Caki2 (cell line): ENCODE measurements around the gene RALB. TPM values are rescaled to one million over a fixed set of nuclear protein-coding genes. Genes with fewer than 3 reads are reported as not detected.
"Not testable (repeated sequence)": the region's sequence is repeated elsewhere in the genome, so short reads cannot be mapped to it uniquely, and the experiment has no call there.

Experiments used
- DNase-seq: peaks from one replicate; pipeline ENCODE4 v3.0.0-alpha.2; 2015; ENCODE audit warnings: low read depth
- in situ Hi-C: cut with HindIII; loops from 2 replicates; pipeline ENCODE4 v1.10.0; 2016; ENCODE audit warnings: low sequenced_read_pairs, low pct_unique_long_range_greater_than_20kb, mixed read lengths
- total RNA-seq: library from RNA; depleted of rRNA; stranded (reverse); fragments of >200 nt; shearing (Covaris generic); gene quantifications from 2 replicates; pipeline ENCODE4 v1.2.3, GENCODE V29; 2014; ENCODE audit warnings: low replicate concordance

The RALB gene
- total RNA-seq, 1 experiment from 2014 or later: 116 TPM

DNA sequence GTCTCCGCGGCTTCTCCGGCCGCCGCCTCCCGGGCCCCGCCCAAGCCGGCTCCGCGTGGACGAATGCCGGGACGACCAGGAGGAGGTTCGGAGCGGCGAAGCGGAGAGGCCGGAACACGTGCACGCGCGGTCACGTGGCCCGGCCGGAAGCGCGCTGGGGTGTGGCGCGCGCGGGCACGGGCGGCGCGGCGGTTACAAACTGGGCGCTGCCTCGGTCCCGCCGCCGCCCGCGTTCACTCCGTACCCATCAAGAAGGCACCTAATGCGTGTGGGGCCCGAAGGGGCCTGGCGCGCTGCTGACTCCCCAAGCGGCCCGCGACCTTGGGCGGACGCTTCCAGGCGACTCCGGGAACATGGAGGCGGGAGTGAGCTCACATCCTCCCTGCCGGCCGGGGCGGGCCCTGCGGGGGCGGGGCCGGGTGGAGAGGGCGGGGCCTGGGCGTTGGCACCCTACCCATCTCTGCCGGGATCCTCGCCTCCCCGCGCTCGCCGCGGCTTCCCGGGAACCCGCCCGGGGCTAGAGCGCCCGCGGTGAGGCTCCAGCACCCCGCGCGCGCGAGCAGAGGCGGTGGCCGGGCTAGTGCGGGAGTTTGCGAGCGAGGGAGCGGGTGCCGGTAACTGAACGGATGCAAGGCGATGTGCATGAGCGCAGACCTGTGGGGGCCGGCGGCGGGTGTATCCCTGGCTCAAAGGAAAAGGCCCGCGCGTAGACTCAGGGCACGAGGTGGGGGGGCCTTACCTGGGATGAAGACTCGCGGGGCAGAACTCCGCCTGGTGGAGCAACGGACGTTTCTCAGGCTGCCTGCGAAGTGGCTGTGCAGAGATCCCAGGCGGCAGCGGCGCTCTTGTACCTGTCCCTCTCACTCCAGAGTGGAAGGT is 29.4 kb upstream of the RALB start, which contains the start of gene TMEM185B:
Gene TMEM185B, minus strand, starts transcription at position 367 of the 879 bp plus-strand sequence. CDS start 424 bp downstream, outside the sequence.
- peak; percentile 96 for DNase-seq
- in situ Hi-C loops: no loop called here

GRCh38 chr2:120224256-120224655 is 28.4 kb upstream of the RALB start:
- DNase-seq: no peak
- in situ Hi-C loops: no loop called here

GRCh38 chr2:120224735-120225548 is 27.7 kb upstream of the RALB start:
- in situ Hi-C loops: no loop called here
- DNase-seq: no peak

GRCh38 chr2:120225549-120226065 is 27.0 kb upstream of the RALB start:
- DNase-seq: no peak
- in situ Hi-C loops: no loop called here

DNA sequence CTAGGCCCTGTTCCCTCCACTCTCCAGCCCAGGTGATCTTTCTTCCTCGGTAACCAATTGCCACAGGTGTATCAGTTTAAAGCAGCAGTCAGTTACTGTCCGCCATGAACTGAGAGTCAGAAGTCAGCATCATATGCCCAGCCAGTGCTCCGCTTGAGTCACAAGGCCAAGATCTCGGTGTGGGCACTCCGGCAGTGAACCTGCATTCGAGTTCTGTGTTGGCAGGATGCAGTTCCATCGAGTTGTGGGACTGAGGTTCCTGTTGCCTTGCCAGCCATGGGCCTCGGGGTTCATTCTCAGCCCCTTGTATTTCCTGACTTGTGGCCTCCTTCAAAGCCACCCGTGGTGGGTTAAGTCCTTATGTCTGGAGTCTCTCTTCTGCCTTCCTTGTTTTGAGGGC is 26.3 kb upstream of the RALB start:
- DNase-seq: no peak
- in situ Hi-C loops: no loop called here

DNA sequence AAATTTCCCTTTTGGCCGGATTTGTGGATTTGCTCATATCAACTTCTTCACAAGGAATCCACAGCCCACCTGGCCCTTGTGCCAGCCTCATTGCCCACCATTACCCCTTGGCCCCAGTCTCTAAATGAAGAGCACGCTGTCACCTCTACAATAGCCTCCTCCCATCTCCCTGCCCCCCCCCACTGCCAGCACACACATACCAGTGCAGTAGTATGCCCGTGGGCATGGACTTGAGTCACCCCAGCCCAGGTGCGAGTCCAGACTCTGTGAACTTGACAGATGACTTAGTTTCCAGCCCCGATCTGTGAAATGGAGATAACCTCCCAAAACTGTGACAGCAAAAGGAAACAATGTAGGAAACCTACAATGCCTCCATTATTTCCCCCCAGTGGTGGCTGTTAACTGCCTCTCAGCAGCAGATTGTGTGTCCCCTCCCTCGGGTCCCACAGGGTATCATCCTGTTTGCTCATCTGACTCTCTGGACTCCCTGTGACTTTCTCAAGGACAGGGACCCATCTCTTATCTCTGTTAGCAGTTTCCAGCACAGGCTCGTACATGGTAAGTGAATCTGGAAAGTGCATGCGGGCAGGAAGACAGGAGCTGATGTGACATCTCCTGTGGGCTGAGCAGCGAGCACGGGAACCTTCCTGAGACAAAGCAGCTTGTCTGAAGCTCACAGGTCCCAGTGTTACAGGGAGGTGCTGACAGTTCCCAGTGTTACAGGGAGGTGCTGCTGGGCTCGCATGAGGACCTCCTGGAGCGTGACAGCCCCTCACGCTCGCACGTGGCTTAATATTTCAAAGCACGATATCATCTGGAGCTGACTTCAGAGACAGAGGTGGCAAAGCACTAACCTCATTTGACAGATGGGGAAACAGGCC is 25.3 kb upstream of the RALB start:
- in situ Hi-C loops: no loop called here
- DNase-seq: no peak

- in situ Hi-C loops: no loop called here
Observed at GRCh38 chr2:120228503-120228902, 24.1 kb upstream of the RALB start.

DNA sequence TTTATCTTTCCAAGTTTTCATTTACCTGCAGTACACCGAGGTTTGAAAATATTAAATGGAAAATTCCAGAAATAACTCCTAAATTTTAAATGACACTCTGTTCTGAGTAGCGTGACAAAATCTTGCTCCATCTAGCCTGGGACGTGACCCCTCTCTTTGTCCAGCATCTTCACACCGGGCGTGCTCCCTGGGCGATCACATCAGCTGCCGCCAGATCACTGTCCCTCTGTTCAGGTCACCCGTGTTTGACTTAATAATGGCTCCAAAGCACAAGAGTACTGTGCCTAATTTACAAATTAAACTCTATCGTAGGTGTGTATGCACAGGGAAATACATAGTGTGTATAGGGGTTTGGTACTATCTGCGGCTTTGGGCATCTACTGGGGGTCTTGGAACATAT is 23.3 kb upstream of the RALB start:
- in situ Hi-C loops: no loop called here
- DNase-seq: no peak

More at GRCh38 chr2:120228503-120228902, 24.1 kb upstream of the RALB start:
- DNase-seq: no peak

- in situ Hi-C loops: no loop called here
- DNase-seq: no peak
Observed at GRCh38 chr2:120230515-120231471, 21.9 kb upstream of the RALB start.

- in situ Hi-C loops: no loop called here
- no peak for DNase-seq
Observed at GRCh38 chr2:120231564-120231973, 21.1 kb upstream of the RALB start.

DNA sequence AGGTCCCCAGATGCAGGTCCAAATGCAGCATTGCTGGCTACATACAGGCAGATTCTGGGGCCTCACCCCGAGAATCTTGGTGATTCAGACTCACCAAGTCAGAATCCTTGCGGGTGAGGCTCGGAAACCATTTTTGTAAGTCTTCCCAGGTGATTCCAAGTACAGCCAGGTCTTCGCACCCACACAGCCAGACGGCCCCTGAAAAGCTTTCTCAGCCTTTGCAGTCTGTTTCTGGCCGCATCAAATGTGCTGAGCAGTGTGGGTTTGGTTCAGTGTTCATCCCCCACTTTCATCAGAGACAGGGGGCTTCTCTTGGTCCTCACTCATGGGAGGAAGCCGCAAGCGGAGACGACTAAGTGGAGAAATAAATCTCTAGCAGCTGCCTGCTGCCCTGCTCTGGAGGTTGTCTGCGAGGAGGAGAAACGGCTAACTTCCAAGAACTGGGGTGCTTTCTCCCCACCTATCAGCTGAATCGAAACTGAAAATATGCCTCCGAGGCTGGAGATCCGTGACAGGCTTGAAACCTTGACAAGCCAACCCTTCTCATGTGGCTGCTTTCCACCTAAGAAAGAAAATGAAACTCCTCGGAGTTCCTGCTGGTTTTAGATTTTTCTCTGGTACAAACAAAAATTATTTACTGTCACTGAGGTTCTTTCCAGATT is 20.5 kb upstream of the RALB start:
- no peak for DNase-seq
- in situ Hi-C loops: no loop called here

DNA sequence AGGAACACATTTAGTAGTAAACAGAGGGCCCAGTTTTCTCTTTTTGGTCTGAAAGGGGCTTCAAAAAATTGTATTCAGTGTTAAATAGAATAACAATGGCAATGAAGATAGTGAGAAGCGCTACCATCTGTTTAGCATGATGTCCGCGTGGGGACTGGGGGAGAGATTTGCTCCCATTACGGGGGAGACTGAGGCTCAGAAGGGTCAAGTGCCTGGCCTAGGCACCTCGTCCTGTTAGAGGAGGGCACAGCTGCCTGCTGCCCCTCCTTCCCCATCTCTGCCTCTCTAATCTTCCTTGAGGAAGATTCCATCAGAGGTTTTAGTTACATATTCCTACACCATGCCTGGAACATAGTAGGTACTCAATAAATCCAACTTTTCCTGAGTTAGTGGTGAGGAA is 19.4 kb upstream of the RALB start:
- no peak for DNase-seq
- in situ Hi-C loops: no loop called here

- DNase-seq, in situ Hi-C loops: not testable (repeated sequence)
Observed at GRCh38 chr2:120235158-120235557, 17.5 kb upstream of the RALB start.

DNA sequence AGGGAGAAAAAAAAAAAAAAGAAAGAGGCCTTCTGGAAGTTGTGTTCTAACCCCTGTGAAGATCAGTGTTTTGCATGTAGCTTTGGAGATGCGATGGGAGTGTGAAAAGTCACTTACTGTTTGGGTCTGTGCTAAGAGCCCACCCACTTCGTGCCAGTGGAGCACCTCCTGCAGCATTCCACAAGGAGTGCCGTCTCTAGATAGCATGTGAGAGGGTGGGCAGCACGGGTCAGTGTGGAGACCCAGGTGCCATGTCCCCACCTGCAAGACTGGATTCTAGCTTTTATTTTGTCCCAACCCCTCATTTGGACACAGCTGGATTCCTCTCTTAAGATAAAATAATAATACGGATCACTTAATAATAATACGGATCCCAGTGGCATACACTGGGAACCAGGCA is 17.0 kb upstream of the RALB start:
- no peak for DNase-seq
- in situ Hi-C loops: no loop called here

- in situ Hi-C loops: no loop called here
- no peak for DNase-seq
Observed at GRCh38 chr2:120236316-120236715, 16.3 kb upstream of the RALB start.

DNA sequence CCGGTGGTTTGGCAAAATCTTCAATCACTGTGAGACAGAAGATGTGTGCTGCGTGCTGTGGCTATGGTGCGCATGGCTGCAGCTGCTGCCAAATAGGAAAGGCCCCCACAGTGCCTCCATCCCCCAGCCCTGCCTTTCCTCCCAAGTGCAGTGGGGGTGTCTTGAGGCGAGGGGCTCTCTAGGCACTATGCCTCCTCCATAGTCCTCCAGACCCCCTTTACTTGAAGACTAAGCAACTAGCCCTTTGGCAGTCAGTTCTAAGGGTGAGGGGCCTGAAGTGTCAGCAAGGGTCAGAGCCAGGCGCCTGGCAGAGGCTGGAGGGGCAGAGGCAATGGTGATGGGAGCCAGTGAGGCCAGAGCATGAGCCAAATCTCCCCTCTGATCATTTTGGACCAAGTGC is 15.9 kb upstream of the RALB start:
- in situ Hi-C loops: no loop called here
- no peak for DNase-seq

- in situ Hi-C loops: no loop called here
- DNase-seq: peak; percentile 78
Observed at GRCh38 chr2:120237491-120237902, 15.2 kb upstream of the RALB start.
